Measurements from ENCODE around the gene TMEM203.

TMEM203 gene

GRCh38 chr9:137228968-137229896, 23.8 kb upstream of the TMEM203 start:
- no peak for DNase-seq (ENCODE audit: low spot score)

DNA sequence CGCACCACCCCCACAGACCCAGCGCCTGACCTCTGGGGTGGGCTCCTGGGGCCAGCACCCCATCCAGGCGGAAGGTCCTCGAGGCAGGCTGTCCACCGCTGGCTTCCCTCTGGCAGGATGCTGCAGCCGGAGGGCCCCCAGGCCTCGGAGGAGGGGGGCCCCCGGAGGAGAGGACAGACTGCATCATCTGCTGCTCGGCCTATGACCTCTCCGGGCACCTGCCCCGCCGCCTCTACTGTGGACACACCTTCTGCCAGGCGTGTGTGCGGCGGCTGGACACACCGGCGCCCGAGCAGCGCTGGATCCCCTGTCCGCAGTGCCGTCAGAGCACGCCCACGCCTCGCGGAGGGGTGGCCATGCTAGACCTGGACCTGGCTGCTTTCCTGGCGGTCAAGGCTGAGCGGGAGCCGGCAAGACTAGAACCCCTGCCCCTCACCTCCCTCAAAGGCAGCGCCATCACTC, 23.1 kb upstream of the TMEM203 start:
- DNase-seq (ENCODE audit: low spot score) = no peak

DNA sequence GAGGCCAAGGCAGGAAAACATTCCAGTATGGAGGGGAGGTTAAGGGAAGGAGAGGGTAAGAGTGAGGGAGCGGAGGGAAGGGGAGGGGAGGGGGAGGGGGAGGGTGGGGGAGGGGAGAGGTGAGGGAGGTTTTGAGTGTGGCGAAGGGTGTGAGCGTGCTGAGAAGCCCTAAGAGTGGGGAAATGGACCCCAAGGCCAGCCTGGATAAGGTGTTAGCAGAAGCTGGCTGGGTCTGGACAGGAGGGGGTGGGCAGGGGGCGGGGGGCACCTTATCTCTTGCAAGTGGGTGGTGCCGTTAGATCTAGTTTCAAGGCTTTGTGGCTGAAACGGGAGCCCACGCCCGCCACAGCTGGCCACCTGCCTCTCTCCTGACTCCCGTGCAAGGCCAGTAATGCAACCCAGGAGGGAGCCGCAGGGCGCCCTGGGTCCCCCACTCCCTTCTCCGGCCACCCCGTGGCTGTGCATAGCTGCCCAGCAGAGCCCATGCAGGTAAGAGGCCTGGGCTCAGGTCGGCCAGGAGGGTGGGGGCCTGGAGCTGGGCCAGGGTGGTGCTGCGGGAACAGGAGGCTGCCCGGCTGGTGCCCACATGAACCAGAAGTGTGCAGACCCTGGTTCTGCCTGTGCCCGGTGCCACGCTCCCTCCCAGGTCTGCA, 22.5 kb upstream of the TMEM203 start:
- DNase-seq (ENCODE audit: low spot score) = no peak

GRCh38 chr9:137227054-137227852, 21.8 kb upstream of the TMEM203 start, which contains the start of gene RNF224:
RNF224 (plus strand) TSS chr9:137227502; CDS start chr9:137228336, 834 bp downstream.
- no peak for DNase-seq (ENCODE audit: low spot score)

DNA sequence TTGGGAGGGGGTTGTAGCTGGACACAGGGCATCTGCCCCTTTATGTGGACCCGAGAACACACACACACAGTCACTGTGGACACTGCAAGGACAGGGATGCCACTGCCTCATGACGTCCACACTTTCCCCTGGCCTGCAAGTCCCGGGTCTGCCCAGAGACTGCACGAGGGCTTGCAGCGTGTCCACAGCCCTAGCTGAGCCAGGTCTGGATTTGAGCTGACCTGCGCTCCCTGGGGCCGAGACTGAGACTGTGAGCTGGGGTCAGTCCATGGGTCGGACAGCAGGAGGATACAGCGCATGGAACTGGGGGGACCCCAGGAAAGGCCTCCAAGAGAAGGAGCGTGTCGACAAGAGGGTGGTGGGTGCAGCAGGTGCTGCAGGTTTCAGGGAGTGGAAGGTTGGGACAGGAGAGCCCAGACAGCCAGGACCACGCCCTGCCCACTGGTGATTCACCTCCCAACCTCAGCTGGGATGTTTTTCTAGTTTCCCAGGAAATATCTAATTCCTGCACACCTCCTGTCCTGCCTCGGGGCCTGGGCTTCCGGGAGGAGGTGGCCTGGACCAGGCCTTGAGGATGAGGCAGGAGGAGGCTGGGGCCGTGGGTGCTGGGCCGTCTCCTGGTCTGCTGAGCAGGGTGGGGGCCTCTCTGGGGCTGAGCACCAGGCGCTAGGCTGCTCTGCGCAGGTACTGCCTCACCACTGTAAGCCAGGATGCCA, 21.0 kb upstream of the TMEM203 start:
- DNase-seq (ENCODE audit: low spot score) = no peak

GRCh38 chr9:137225699-137226331, 20.4 kb upstream of the TMEM203 start:
- no peak for DNase-seq (ENCODE audit: low spot score)

GRCh38 chr9:137224830-137225694, 19.6 kb upstream of the TMEM203 start, which contains the start of gene CYSRT1:
CYSRT1 (plus strand) TSS chr9:137225174; CDS start chr9:137225622, 448 bp downstream.
- DNase-seq (ENCODE audit: low spot score) = no peak

- DNase-seq (ENCODE audit: low spot score) = peak; percentile 96
Measured at GRCh38 chr9:137223078-137223970, 17.9 kb upstream of the TMEM203 start.

GRCh38 chr9:137222190-137223077, 17.0 kb upstream of the TMEM203 start, which contains the start of gene RNF208:
RNF208 (minus strand) TSS chr9:137222240; CDS start chr9:137221212, 1,028 bp downstream.
- no peak for DNase-seq (ENCODE audit: low spot score)

DNA sequence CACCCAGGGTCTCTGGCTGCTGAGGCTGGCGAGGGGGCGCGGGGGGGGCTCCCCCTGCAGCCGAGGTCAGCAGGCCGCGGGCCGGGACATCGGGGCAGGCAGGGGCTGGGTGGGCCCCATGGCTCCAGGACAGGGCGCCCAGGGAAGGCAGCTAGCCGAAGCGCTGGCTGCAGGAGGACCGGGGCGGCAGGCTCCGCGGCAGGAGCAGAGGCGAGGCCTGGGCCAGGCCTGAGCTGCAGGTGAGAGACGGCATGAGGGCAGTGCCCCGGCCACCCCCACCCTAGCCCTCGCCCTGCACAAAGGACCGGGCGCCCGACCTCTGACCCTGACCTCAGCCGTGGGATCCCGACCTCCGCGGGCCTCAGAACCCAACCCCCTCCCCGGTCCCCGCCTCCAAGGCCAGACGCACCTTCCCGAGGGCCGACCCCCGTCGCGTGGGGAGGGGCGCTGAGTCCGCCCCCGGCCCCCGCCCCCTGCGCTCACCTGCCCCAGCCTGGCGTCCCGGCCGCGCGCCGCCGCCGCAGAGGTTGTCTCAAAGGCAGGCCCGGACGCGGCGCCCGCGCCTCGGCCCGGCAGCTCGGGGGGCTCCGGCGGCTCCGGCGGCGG, 16.2 kb upstream of the TMEM203 start:
- DNase-seq (ENCODE audit: low spot score) = no peak

GRCh38 chr9:137221095-137221505, 15.7 kb upstream of the TMEM203 start:
- DNase-seq (ENCODE audit: low spot score) = no peak

- DNase-seq (ENCODE audit: low spot score) = no peak
Measured at GRCh38 chr9:137220317-137221094, 15.1 kb upstream of the TMEM203 start.

DNA sequence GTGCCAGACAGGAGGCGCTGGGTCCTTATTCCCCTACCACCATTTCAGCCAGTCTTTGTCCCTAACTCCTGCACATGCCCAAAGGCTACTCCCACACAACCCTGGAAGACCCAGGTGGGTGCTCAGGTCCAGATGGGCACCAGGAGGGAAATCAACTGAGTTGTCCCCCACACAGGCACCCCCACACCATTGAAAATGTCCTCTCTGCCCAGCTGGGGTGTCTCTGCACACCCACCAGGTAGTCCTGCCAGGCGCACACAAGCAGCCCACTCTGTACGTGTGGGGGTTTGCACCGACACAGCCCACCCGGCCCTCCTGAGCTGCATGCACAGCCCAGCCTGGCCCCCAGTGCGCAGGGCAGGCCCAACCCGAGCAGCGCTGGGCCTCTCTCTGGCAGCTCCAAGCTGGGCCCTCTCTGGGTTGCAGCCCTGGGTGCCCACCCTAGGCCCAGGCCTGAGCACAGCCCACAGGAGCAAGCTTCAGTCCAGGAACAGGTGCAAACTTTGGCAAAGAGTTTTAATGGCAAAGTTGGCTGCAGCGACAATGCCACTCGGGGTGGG, 14.4 kb upstream of the TMEM203 start:
- no peak for DNase-seq (ENCODE audit: low spot score)

DNA sequence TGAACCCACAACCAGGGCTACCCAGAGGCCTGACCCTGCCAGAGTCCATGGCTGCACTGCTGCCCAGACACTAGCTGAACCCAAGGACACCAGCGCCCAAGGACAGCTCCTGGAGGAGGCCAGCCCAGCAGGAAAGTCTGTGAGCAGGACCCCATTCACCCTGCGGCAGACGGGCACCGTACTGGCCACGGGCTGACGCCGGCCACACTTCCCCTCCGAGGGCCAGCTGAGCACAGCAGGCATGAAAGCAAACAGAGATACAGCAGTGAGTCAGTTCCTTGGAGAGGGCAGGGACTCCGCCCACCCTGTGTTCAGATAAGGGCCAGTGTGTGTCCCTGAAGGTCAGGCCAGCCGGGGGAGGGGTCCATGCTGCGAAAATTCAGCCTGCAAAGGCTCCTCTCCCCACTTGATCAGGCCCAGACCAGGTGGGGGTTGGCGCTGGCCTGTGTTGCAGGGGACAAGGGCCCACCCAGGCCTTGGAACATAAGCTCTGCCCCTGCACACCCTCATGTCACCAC, 13.4 kb upstream of the TMEM203 start:
- DNase-seq (ENCODE audit: low spot score) = no peak

DNA sequence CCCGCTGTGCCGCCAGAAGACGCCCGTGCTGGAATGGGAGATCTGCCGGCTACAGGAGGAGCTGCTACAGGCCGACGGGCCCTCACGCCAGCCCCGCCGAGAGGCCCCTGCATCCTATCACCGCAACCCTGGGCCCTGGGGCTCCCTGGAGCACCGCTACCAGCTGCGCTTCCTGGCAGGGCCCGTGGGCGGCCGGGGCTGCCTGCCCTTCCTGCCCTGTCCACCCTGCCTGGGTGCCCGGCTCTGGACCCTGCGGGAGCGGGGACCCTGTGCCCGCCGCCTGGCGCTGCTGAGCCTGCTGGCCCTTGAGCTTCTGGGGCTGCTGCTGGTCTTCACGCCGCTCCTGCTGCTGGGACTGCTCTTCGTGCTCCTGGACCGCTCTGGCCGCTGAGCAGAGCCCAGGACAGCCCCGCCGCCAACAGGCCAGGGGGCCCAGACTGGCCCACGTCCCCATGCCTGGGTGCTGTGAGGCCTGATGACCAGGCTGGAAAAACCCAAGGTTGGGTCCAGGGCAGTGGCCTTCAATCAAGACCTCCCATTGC, 12.8 kb upstream of the TMEM203 start:
- no peak for DNase-seq (ENCODE audit: low spot score)

Measured in left forelimb (tissue), 1 donor.